HG03025 (cell line): ENCODE measurements around the gene TBX15.

Source experiments
- ATAC-seq: cut with Tn5 transposase; IDR thresholded peaks from one replicate; pipeline ENCODE4 v1.9.1; 2021; ENCODE audit warnings: mild to moderate bottlenecking, moderate library complexity; ENCODE audit not compliant: unreplicated experiment, low FRiP score

The TBX15 gene

GRCh38 chr1:118985640-118986554, 2.2 kb downstream of the TBX15 start:
- no peak for ATAC-seq

GRCh38 chr1:118984722-118985639, 3.2 kb downstream of the TBX15 start:
- ATAC-seq, result no peak

GRCh38 chr1:118984086-118984721, 3.9 kb downstream of the TBX15 start:
- no peak for ATAC-seq

- ATAC-seq, result no peak
Observed at GRCh38 chr1:118983558-118984041, 4.5 kb downstream of the TBX15 start.

GRCh38 chr1:118982821-118983557, 5.2 kb downstream of the TBX15 start:
- no peak for ATAC-seq

- no peak for ATAC-seq
Observed at GRCh38 chr1:118982266-118982665, 5.9 kb downstream of the TBX15 start.

- ATAC-seq, result no peak
Observed at GRCh38 chr1:118981436-118981835, 6.7 kb downstream of the TBX15 start.

GRCh38 chr1:118979754-118980575, 8.2 kb downstream of the TBX15 start:
- no peak for ATAC-seq

GRCh38 chr1:118978914-118979701, 9.0 kb downstream of the TBX15 start:
- ATAC-seq, result no peak

GRCh38 chr1:118977600-118977999, 10.5 kb downstream of the TBX15 start:
- ATAC-seq, result no peak

GRCh38 chr1:118974661-118975060, 13.5 kb downstream of the TBX15 start:
- no peak for ATAC-seq

GRCh38 chr1:118973531-118974137, 14.5 kb downstream of the TBX15 start:
- ATAC-seq, result no peak

GRCh38 chr1:118973032-118973431, 15.1 kb downstream of the TBX15 start:
- ATAC-seq, result no peak

- no peak for ATAC-seq
Observed at GRCh38 chr1:118970451-118970850, 17.7 kb downstream of the TBX15 start.

GRCh38 chr1:118963456-118964430, 24.4 kb downstream of the TBX15 start:
- ATAC-seq, result no peak

- ATAC-seq, result no peak
Observed at GRCh38 chr1:118963138-118963455, 25.0 kb downstream of the TBX15 start.

- no peak for ATAC-seq
Observed at GRCh38 chr1:118961156-118961555, 27.0 kb downstream of the TBX15 start.
